ENCODE measurements around the gene ATL1.

- TF ChIP-seq CTCF (conservative IDR thresholded peaks at IDR 0.05) (no peak), ZFX (IDR thresholded peaks at IDR 0.05) (no peak)
These were observed 110.4 kb downstream of the ATL1 start for GRCh38 chr14:50670196-50670865.

Data from C4-2B (cell line).